ENCODE results near the gene ZNF839. TPM values are rescaled to one million over a fixed set of nuclear protein-coding genes. Genes with fewer than 3 reads are reported as not detected.

Gene ZNF839
- total RNA-seq, result 10 to 100 TPM; 16.4 to 18.5 TPM

DNA sequence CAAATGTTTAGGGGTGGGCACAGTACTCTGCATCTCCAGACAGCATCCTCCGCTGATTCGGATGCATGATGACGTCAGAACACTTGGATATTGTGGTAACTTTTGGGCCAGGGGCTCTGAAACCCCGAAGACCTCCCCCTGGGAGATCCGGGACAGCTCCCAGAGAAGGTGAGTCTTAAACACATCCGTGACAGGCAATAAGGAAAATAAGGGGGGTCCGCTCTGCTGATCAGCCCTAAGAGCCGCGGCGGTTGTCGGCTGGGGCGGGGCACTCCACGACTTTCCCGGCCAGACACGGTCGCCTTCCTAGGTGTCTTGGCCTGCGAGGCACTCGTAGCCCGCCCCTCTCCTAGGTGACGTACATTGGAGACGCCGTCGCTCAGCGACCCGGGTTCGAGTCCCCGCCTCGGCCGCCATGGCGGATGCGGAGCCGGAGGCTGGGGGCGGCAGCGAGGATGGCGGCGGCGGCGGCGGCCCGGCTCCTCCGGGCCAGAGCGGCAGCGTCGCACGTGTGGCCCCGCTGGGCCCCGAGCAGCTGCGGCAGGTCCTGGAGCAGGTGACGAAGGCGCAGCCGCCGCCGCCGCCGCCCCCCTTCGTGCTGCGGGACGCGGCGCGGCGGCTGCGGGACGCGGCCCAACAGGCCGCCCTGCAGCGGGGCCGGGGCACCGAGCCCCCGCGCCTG, at the start of gene ZNF839:
Gene ZNF839, plus strand, starts transcription at position 396 of the 682 bp plus-strand sequence. Its CDS starts 20 bp downstream, at position 416.

GRCh38 chr14:102304611-102305506, 14.7 kb upstream of the ZNF839 start, which contains the start of gene MOK:
Gene MOK, minus strand, starts transcription at chr14:102305164. Its CDS starts 196 bp downstream, at chr14:102304968.

DNA sequence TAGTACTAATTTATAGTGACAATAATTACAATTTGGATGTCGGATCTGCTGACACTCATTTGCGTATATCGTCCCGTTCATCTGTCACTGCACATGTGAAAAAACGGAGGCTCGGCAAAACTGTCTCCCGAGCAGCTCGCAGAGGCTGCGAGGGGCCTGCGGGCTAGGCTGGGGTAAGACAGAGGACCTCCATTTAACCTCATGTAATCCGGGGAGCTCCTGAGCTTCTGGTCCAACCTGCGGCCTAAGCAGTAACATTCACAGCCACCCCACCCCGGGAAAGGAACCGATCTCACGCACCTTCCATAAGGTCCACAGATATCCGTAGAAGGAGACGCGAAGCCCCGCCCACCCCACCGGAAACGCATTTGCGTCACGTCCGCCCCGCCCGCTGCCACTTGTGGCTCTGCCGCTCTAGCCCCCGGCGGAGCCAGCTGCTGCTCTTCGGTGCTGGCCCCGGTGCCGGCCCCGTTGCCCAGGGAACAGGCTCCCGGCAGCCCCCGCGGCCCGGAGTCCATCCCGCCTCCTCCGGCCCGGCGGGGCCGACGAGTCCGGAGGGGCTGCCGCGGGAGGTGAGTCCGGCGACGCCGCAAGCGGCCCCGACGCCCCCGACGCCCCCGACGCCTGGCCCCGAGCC, 43.1 kb downstream of the ZNF839 start, which contains the start of the genes CINP and TECPR2:
Gene CINP, minus strand, starts transcription at position 346 of the 637 bp plus-strand sequence. Its CDS starts 39 bp downstream, at position 307.
Gene TECPR2, plus strand, starts transcription at position 397 of the 637 bp plus-strand sequence. CDS start 13,781 bp downstream, outside the sequence.

Other genes with a start within 250 kb of the ZNF839 start
- 100 to 1,000 TPM; 388 to 401 TPM for gene HSP90AA1, start 232.7 kb upstream of the ZNF839 start, total RNA-seq
- 10 to 100 TPM; 24.3 to 28.8 TPM for gene WDR20, start 179.8 kb upstream of the ZNF839 start, total RNA-seq
- under 1 TPM; 0.35 to 0.82 TPM for gene MOK, start 14.6 kb upstream of the ZNF839 start, total RNA-seq
- gene CINP, start 43.1 kb downstream of the ZNF839 start, total RNA-seq, result 10 to 100 TPM; 27.6 to 30.0 TPM
- 1 to 10 TPM; 8.0 to 8.1 TPM for gene TECPR2, start 43.2 kb downstream of the ZNF839 start, total RNA-seq
- gene ANKRD9, start 190.0 kb downstream of the ZNF839 start, total RNA-seq, result 1 to 10 TPM; 7.4 to 7.5 TPM

Data from activated naive CD4-positive, alpha-beta T cell treated with anti-CD3 and anti-CD28 coated beads, Interleukin-2, amount 10 ng/mL, durations not matched to agents 5 hours and 36 hours (primary cell).